Endothelial cell of umbilical vein (primary cell): Measurements from ENCODE around the gene RDH5. TPM values are rescaled to one million over a fixed set of nuclear protein-coding genes. Genes with fewer than 3 reads are reported as not detected.

Experiments used
- BruUV-seq: library from RNA; stranded (reverse); fragments of 400-500 nt; replicated peaks from 2 replicates; lab custom pipeline; 2021; lab: Mats Ljungman, UMichigan
- CTCF ChIA-PET: fragments of 300-600, 350-600 bp; sonication (Branson Sonifier 250); formaldehyde crosslinking; loops from one replicate; lab custom pipeline; 2021; ENCODE audit warnings: antibody characterized with exemption, inconsistent platforms; lab: Charles Lee
- POLR2A ChIA-PET: fragments of 300-600, 350-600 bp; sonication (Branson Sonifier 250); formaldehyde crosslinking; loops from one replicate; lab custom pipeline; 2021; ENCODE audit warnings: antibody characterized with exemption, inconsistent platforms; lab: Charles Lee
- DNase-seq: peaks from one replicate; pipeline ENCODE4 v3.0.0-alpha.2; 2011; ENCODE audit warnings: low read depth, low spot score
- FAIRE-seq: peaks from 2 replicates; lab custom pipeline; 2011; peaks lifted over from hg19 to GRCh38; lab: Jason Lieb, UNC
- H2AFZ ChIP-seq: 2 replicates; pipeline ENCODE4 v1.6.0; 2012; ENCODE audit warnings: low read depth, low read length, control low read depth, inconsistent platforms
- H3K27ac ChIP-seq: 2 replicates; pipeline ENCODE4 v1.5.1; 2011; ENCODE audit warnings: low read depth, mild to moderate bottlenecking, control low read depth, low read length, moderate library complexity; ENCODE audit not compliant: insufficient read depth
- H3K27me3 ChIP-seq, 2 experiments: 2 replicates each; pipeline versions ENCODE4 v1.6.0 to v1.6.1; 2011; ENCODE audit warnings: low read length in 2 of 2, mixed read lengths in 1 of 2; ENCODE audit not compliant: control insufficient read depth in 2 of 2, insufficient read depth in 2 of 2
- H3K36me3 ChIP-seq, 2 experiments: 2 replicates in 1 of 2; 3 replicates in 1 of 2; pipeline ENCODE4 v1.5.1; 2011; ENCODE audit warnings: low read length in 2 of 2, mild to moderate bottlenecking in 1 of 2, moderate library complexity in 1 of 2; ENCODE audit not compliant: control insufficient read depth in 2 of 2, insufficient read depth in 2 of 2; ENCODE audit errors: extremely low read depth in 1 of 2
- H3K4me1 ChIP-seq: 3 replicates; pipeline ENCODE4 v1.5.1; 2011; ENCODE audit warnings: mild to moderate bottlenecking, low read length; ENCODE audit not compliant: control insufficient read depth, insufficient read depth; ENCODE audit errors: extremely low read depth
- H3K4me2 ChIP-seq: 2 replicates; pipeline ENCODE4 v1.6.1; 2011; ENCODE audit warnings: low read length, control low read depth, mixed read lengths; ENCODE audit not compliant: insufficient read depth
- H3K4me3 ChIP-seq, 3 experiments: fragments of 200-600 bp in 1 of 3; sonication (generic), shearing (Covaris generic) in 1 of 3; replicated peaks in 1 of 3; 2 replicates each; pipeline ENCODE4 v1.5.1; 2011 to 2016; ENCODE audit warnings: control low read depth in 3 of 3, low read length in 3 of 3, mild to moderate bottlenecking in 2 of 3, inconsistent platforms in 1 of 3, low read depth in 1 of 3, moderate library complexity in 1 of 3; ENCODE audit not compliant: insufficient read depth in 1 of 3
- H3K79me2 ChIP-seq: 2 replicates; pipeline ENCODE4 v1.6.0; 2012; ENCODE audit warnings: low read length, inconsistent platforms; ENCODE audit not compliant: control insufficient read depth, insufficient read depth
- H3K9ac ChIP-seq: replicated peaks from 2 replicates; pipeline ENCODE3; 2011; ENCODE audit warnings: low read length, control low read depth; ENCODE audit not compliant: insufficient read depth; ENCODE audit errors: extremely low read depth
- H3K9me1 ChIP-seq: replicated peaks from 3 replicates; pipeline ENCODE4 v1.6.0; 2011; ENCODE audit warnings: mild to moderate bottlenecking, low read length; ENCODE audit not compliant: control insufficient read depth, insufficient read depth; ENCODE audit errors: extremely low read depth
- H3K9me3 ChIP-seq: replicated peaks from 2 replicates; pipeline ENCODE4 v1.5.1; 2012; ENCODE audit warnings: low read length, inconsistent platforms; ENCODE audit not compliant: control insufficient read depth, insufficient read depth
- H4K20me1 ChIP-seq: replicated peaks from 2 replicates; pipeline ENCODE3; 2011; ENCODE audit warnings: mild to moderate bottlenecking, low read length; ENCODE audit not compliant: control insufficient read depth, insufficient read depth; ENCODE audit errors: extremely low read depth
- EZH2 ChIP-seq: IDR thresholded peaks from 2 replicates; pipeline ENCODE4 v1.6.1; 2012; ENCODE audit warnings: borderline replicate concordance, low read depth, mild to moderate bottlenecking, moderate library complexity, low read length, inconsistent platforms; ENCODE audit not compliant: severe bottlenecking
- FOS ChIP-seq: IDR thresholded peaks from 2 replicates; pipeline ENCODE4 v1.6.1; 2011; ENCODE audit warnings: mild to moderate bottlenecking, low read length, moderate library complexity, borderline replicate concordance; ENCODE audit not compliant: insufficient read depth
- GATA2 ChIP-seq: IDR thresholded peaks from 2 replicates; pipeline ENCODE4 v1.7.0; 2011; ENCODE audit warnings: low read depth, mild to moderate bottlenecking, moderate library complexity, mixed read lengths, low read length; ENCODE audit not compliant: insufficient read length, insufficient read depth
- JUN ChIP-seq: IDR thresholded peaks from 2 replicates; pipeline ENCODE4 v1.6.1; 2011; ENCODE audit warnings: borderline replicate concordance, low read depth; ENCODE audit not compliant: insufficient read length, insufficient read depth
- MAX ChIP-seq: IDR thresholded peaks from 2 replicates; pipeline ENCODE4 v1.6.1; 2011; ENCODE audit not compliant: insufficient read depth, insufficient read length
- MYC ChIP-seq: IDR thresholded peaks from one replicate; pipeline ENCODE4 v1.6.1; 2011; ENCODE audit warnings: mild to moderate bottlenecking, low read depth, low read length
- POLR2A ChIP-seq: IDR thresholded peaks from 2 replicates; pipeline ENCODE4 v1.6.1; 2012; ENCODE audit warnings: low read depth, mild to moderate bottlenecking, control low read depth, low read length
- POLR2AphosphoS5 ChIP-seq: IDR thresholded peaks from 2 replicates; pipeline ENCODE4 v1.6.1; 2012; ENCODE audit warnings: low read depth, mild to moderate bottlenecking, control low read depth, low read length, moderate library complexity; ENCODE audit not compliant: insufficient read depth
- dilution Hi-C: fragments of 300-500 bp; cut with MboI; formaldehyde crosslinking; loops from one replicate; pipeline ENCODE4 v1.15.0; 2019; ENCODE audit warnings: low sequenced_read_pairs; ENCODE audit not compliant: extremely low pct_ligation_motif_present
- intact Hi-C: fragments of 100-400 bp; cut with micrococcal nuclease; formaldehyde crosslinking; loops from one replicate; pipeline ENCODE4 v1.10.0; 2022
- polyA plus RNA-seq, 4 experiments: library from polyadenylated mRNA; depleted of rRNA in 3 of 4; stranded (reverse) in 3 of 4; unstranded in 1 of 4; fragments of >200 nt; gene quantifications; 2 replicates each; pipeline versions ENCODE4 v1.2.1 to v1.2.3, GENCODE V29; 2011 to 2012; ENCODE audit warnings: missing spikeins in 1 of 4
- total RNA-seq: library from RNA; stranded (reverse); gene quantifications from 2 replicates; pipeline ENCODE4 v1.2.3, GENCODE V29; 2021
- TF ChIP-seq, protein P1 (sequence below), 2 donors: IDR thresholded peaks; 1 replicate in 1 of 2; 2 replicates in 1 of 2; pipeline ENCODE4 v1.5.1; 2011; ENCODE audit warnings: low read length in 2 of 2, mild to moderate bottlenecking in 2 of 2, moderate library complexity in 2 of 2, control low read depth in 1 of 2, inconsistent platforms in 1 of 2, low read depth in 1 of 2; ENCODE audit not compliant: insufficient read depth in 1 of 2; ENCODE audit errors: extremely low read depth in 1 of 2

Gene RDH5
- total and polyA plus RNA-seq, 2 donors (not counting 3 experiments of a cell fraction or from before 2014, with no cell fraction given), result 2.7 to 3.7 TPM

GRCh38 chr12:55694188-55694515, 26.0 kb upstream of the RDH5 start:
- Histone ChIP-seq H3K9me3 (no peaks in the 10 kb centered on the region), H3K4me3 (no peak overlapping the region), H3K4me1 (no peaks in the 10 kb centered on the region), H3K4me2 (no peak overlapping the region), H3K27ac (no peak overlapping the region), H3K36me3 (no peaks in the 10 kb centered on the region), H2AFZ (no peak overlapping the region), H3K9ac (no peak overlapping the region), H3K27me3 (no peaks in the 10 kb centered on the region), H3K9me1 (no peaks in the 10 kb centered on the region), H3K79me2 (no peaks in the 10 kb centered on the region), H4K20me1 (no peaks in the 10 kb centered on the region)
- dilution Hi-C loops (no loop called here), intact Hi-C loops (no loop called here)
- no peak for FAIRE-seq
- TF ChIP-seq MYC (no peak), EZH2 (no peak), JUN (no peak), POLR2AphosphoS5 (no peak), GATA2 (no peak), POLR2A (no peak), MAX (no peak), FOS (no peak)
- TF ChIP-seq, protein P1, sequence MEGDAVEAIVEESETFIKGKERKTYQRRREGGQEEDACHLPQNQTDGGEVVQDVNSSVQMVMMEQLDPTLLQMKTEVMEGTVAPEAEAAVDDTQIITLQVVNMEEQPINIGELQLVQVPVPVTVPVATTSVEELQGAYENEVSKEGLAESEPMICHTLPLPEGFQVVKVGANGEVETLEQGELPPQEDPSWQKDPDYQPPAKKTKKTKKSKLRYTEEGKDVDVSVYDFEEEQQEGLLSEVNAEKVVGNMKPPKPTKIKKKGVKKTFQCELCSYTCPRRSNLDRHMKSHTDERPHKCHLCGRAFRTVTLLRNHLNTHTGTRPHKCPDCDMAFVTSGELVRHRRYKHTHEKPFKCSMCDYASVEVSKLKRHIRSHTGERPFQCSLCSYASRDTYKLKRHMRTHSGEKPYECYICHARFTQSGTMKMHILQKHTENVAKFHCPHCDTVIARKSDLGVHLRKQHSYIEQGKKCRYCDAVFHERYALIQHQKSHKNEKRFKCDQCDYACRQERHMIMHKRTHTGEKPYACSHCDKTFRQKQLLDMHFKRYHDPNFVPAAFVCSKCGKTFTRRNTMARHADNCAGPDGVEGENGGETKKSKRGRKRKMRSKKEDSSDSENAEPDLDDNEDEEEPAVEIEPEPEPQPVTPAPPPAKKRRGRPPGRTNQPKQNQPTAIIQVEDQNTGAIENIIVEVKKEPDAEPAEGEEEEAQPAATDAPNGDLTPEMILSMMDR (IDR thresholded peaks at IDR 0.05; ENCODE audit: extremely low read depth in 1 of 2, insufficient read depth in 1 of 2, low read depth in 1 of 2, low read length in 2 of 2), result no peak
- DNase-seq, result no peak
- ChIA-PET POLR2A (no interaction called here), CTCF (interaction anchor here (0.8 to 1.5 kb wide), 3 partner anchors 12 to 38 kb away, joined by 3 to 7 read pairs (median 5); no protein-coding TSS in a partner anchor)
- no TSS peak for BruUV-seq
